MCF 10A (cell line): ENCODE data around the gene CD8B. TPM values are rescaled to one million over a fixed set of nuclear protein-coding genes. Genes with fewer than 3 reads are reported as not detected.
"Not testable (repeated sequence)": the region's sequence is repeated elsewhere in the genome, so short reads cannot be mapped to it uniquely, and the experiment has no call there.

ENCODE experiments used
- BruUV-seq: library from RNA; stranded (reverse); fragments of 400-500 nt; replicated peaks from 2 replicates; lab custom pipeline; 2021; lab: Mats Ljungman, UMichigan
- CTCF ChIA-PET: fragments of 300-600 bp; sonication (Branson Sonifier 250); formaldehyde crosslinking; extraction: SDS; loops from one replicate; lab custom pipeline; 2021; ENCODE audit warnings: antibody characterized with exemption, inconsistent platforms; lab: Yijun Ruan, JAX
- POLR2A ChIA-PET: fragments of 300-600, 350-650 bp; sonication (Branson Sonifier 250); formaldehyde crosslinking; extraction: SDS; loops from one replicate; lab custom pipeline; 2020; ENCODE audit warnings: antibody characterized with exemption, inconsistent platforms; lab: Yijun Ruan, JAX
- DNase-seq: peaks from one replicate; pipeline ENCODE4 v3.0.0-alpha.2; 2018; ENCODE audit not compliant: unreplicated experiment
- H3K27ac Mint-ChIP-seq: one replicate; pipeline ENCODE4 v1.8.0; 2022; ENCODE audit warnings: mild to moderate bottlenecking, low read depth, mixed read lengths; ENCODE audit not compliant: unreplicated experiment
- H3K27me3 Mint-ChIP-seq: one replicate; pipeline ENCODE4 v1.8.0; 2022; ENCODE audit warnings: mixed read lengths; ENCODE audit not compliant: insufficient read depth, unreplicated experiment
- H3K36me3 Mint-ChIP-seq: one replicate; pipeline ENCODE4 v1.8.0; 2022; ENCODE audit warnings: mild to moderate bottlenecking, moderate library complexity, mixed read lengths; ENCODE audit not compliant: insufficient read depth, unreplicated experiment
- H3K4me1 Mint-ChIP-seq: one replicate; pipeline ENCODE4 v1.8.0; 2022; ENCODE audit warnings: mixed read lengths; ENCODE audit not compliant: insufficient read depth, unreplicated experiment
- H3K4me3 Mint-ChIP-seq: one replicate; pipeline ENCODE4 v1.8.0; 2022; ENCODE audit warnings: mild to moderate bottlenecking, moderate library complexity, mixed read lengths; ENCODE audit not compliant: unreplicated experiment
- H3K9me3 Mint-ChIP-seq: one replicate; pipeline ENCODE4 v1.8.0; 2022; ENCODE audit warnings: mixed read lengths; ENCODE audit not compliant: unreplicated experiment
- intact Hi-C: fragments of 100-400 bp; cut with micrococcal nuclease; formaldehyde crosslinking; loops from 2 replicates; pipeline ENCODE4 v1.14.1; 2022
- total RNA-seq: library from RNA; stranded (reverse); gene quantifications from 2 replicates; pipeline ENCODE4 v1.2.3, GENCODE V29; 2022
- TF ChIP-seq, protein P1 (sequence below): fragments of 200-600 bp; IDR thresholded peaks from one replicate; pipeline ENCODE4 v1.8.0; 2022; ENCODE audit warnings: antibody characterized with exemption, mild to moderate bottlenecking; ENCODE audit not compliant: unreplicated experiment

CD8B gene
- total RNA-seq, 1 experiment from 2014 or later = not detected

DNA sequence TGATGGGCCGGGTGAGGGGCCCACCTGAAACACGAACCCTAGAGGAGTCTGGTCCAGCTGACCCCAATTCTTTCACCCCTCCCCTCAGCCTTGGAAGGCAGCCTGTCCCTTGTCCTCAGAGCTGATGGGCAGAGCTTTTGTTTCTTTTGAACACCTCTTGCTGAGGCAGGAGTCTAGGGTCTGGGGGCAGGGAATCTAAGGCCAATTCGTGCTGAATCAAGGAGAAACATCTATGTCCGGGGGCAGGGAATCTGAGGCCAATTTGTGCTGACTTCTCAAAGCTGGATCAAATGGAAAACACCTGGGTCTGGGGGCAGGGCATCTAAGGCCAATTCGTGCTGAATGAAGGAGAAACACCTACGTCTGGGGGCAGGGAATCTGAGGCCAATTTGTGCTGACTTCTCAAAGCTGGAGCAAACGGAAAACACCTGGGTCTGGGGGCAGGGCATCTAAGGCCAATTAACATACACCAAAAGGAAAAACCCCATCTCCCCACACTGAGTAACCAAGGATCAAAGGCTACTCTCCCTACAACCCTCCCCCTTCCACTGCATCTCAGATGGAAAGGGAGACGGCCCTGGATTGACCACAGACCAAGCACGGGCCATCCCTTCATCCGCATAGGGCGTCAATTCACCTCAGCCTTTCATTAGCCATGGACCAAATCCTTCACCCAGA lies 21.7 kb downstream of the CD8B start:
- DNase-seq, CTCF ChIA-PET, H3K27ac Mint-ChIP-seq, H3K4me1 Mint-ChIP-seq, POLR2A ChIA-PET, H3K9me3 Mint-ChIP-seq, BruUV-seq, H3K4me3 Mint-ChIP-seq, H3K36me3 Mint-ChIP-seq, intact Hi-C loops, H3K27me3 Mint-ChIP-seq: not testable (repeated sequence)

- H3K27ac Mint-ChIP-seq, BruUV-seq, H3K36me3 Mint-ChIP-seq, CTCF ChIA-PET, POLR2A ChIA-PET, intact Hi-C loops, H3K9me3 Mint-ChIP-seq, H3K4me1 Mint-ChIP-seq, H3K4me3 Mint-ChIP-seq, H3K27me3 Mint-ChIP-seq, DNase-seq: not testable (repeated sequence)
These were observed 22.2 kb downstream of the CD8B start for GRCh38 chr2:86839455-86839854.

DNA sequence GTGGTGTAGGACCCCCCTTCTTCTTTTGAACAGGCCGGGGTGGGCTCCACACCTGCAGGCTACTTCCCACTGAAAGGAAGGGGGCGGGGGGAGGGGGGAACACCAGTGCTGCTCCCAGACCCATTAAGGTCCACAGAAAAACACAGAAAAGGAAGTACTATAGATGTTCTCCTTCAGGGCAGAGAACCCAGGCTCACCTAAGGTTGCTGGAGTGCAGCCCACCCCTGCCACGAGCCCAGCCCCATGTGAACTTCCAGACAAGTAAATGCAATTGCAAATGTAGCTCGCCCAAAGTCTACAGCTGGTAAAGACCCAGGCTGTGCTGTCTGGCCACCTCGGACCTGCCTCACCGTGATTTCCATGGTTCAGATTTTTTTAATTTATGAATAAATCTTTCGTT lies 24.0 kb downstream of the CD8B start:
- CTCF ChIA-PET, H3K4me1 Mint-ChIP-seq, H3K27ac Mint-ChIP-seq, BruUV-seq, H3K27me3 Mint-ChIP-seq, DNase-seq, H3K36me3 Mint-ChIP-seq, H3K9me3 Mint-ChIP-seq, POLR2A ChIA-PET, H3K4me3 Mint-ChIP-seq, intact Hi-C loops: not testable (repeated sequence)

- H3K4me1 Mint-ChIP-seq, H3K9me3 Mint-ChIP-seq, H3K27me3 Mint-ChIP-seq, H3K36me3 Mint-ChIP-seq, CTCF ChIA-PET, BruUV-seq, intact Hi-C loops, POLR2A ChIA-PET: not testable (repeated sequence)
- peak overlapping the region; percentile 47 for H3K4me3 Mint-ChIP-seq
- peak; percentile 91 for DNase-seq
- peak overlapping the region; percentile 61 for H3K27ac Mint-ChIP-seq
These were observed 24.6 kb downstream of the CD8B start for GRCh38 chr2:86836915-86837695.

DNA sequence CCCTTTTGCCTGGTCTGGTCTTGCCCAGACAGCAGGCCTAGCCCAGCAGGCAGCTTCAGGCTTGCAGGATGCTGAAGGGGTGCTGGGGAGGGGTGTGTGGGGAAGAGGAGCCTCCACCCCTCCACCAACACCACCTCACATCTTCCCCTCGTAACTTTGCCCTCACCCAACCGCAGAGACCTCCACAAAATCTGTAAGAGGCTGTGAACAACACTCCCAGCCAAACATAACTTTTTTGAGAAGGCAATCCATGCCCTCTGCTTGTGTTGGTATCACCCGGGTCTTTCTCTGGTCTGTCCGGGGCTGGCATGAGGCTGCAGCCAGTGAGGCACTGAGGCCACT lies 26.2 kb downstream of the CD8B start:
- CTCF ChIA-PET, H3K9me3 Mint-ChIP-seq: not testable (repeated sequence)

DNA sequence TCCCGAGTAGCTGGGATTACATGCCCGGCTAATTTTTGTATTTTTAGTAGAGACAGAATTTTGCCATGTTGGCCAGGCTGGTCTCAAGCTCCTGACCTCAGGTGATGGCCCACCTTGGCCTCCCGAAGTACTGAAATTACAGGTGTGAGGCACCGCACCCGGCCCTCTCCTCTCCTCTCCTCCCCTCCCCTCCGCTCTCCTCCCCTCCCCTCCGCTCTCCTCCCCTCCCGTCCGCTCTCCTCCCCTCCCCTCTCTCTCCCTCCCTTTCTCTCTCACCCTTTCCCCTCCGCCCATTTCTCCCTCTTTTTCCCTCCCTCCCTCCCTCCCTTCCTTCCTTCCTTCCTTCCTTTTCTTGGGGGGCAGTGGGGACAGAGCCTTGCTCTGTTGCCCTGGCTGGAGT lies 28.4 kb downstream of the CD8B start:
- TF ChIP-seq, protein P1, sequence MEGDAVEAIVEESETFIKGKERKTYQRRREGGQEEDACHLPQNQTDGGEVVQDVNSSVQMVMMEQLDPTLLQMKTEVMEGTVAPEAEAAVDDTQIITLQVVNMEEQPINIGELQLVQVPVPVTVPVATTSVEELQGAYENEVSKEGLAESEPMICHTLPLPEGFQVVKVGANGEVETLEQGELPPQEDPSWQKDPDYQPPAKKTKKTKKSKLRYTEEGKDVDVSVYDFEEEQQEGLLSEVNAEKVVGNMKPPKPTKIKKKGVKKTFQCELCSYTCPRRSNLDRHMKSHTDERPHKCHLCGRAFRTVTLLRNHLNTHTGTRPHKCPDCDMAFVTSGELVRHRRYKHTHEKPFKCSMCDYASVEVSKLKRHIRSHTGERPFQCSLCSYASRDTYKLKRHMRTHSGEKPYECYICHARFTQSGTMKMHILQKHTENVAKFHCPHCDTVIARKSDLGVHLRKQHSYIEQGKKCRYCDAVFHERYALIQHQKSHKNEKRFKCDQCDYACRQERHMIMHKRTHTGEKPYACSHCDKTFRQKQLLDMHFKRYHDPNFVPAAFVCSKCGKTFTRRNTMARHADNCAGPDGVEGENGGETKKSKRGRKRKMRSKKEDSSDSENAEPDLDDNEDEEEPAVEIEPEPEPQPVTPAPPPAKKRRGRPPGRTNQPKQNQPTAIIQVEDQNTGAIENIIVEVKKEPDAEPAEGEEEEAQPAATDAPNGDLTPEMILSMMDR = no peak
- H3K36me3 Mint-ChIP-seq = no peaks in the 10 kb centered on the region
- BruUV-seq = no TSS peak
- H3K9me3 Mint-ChIP-seq = no peaks in the 10 kb centered on the region
- H3K27ac Mint-ChIP-seq = no peak overlapping the region
- no peak overlapping the region for H3K4me3 Mint-ChIP-seq
- peaks cover 6% of the 10 kb centered on the region for H3K4me1 Mint-ChIP-seq
- ChIA-PET POLR2A (no interaction called here), CTCF (no interaction called here)
- intact Hi-C loops = no loop called here
- no peaks in the 10 kb centered on the region for H3K27me3 Mint-ChIP-seq
- DNase-seq = no peak

More for the DNA sequence above, 26.2 kb downstream of the CD8B start:
- H3K36me3 Mint-ChIP-seq, intact Hi-C loops, H3K4me1 Mint-ChIP-seq, POLR2A ChIA-PET, DNase-seq, BruUV-seq, H3K4me3 Mint-ChIP-seq, H3K27ac Mint-ChIP-seq, H3K27me3 Mint-ChIP-seq: not testable (repeated sequence)
